Parathyroid adenoma (tissue), 2 donors: ENCODE measurements around the gene NNT.

Experiments used
- H2AFZ ChIP-seq: fragments of 300-600 bp; sonication (generic); one replicate; pipeline ENCODE4 v1.7.0; 2017; ENCODE audit warnings: antibody characterized with exemption, mild to moderate bottlenecking
- H3K27ac ChIP-seq: fragments of 300-600 bp; sonication (generic); one replicate; pipeline ENCODE4 v1.7.0; 2017
- H3K27me3 ChIP-seq: fragments of 300-600 bp; sonication (generic); one replicate; pipeline ENCODE4 v1.7.0; 2017; ENCODE audit warnings: low read length; ENCODE audit not compliant: control insufficient read depth, insufficient read depth
- H3K36me3 ChIP-seq: fragments of 300-600 bp; sonication (generic); one replicate; pipeline ENCODE4 v1.7.0; 2017; ENCODE audit warnings: low read length; ENCODE audit not compliant: control insufficient read depth, insufficient read depth
- H3K4me1 ChIP-seq: fragments of 300-600 bp; sonication (generic); one replicate; pipeline ENCODE4 v1.7.0; 2017; ENCODE audit warnings: control low read depth
- H3K4me2 ChIP-seq: fragments of 300-600 bp; sonication (generic); one replicate; pipeline ENCODE4 v1.7.0; 2017; ENCODE audit warnings: low read length
- H3K4me3 ChIP-seq: fragments of 300-600 bp; sonication (generic); one replicate; pipeline ENCODE4 v1.7.0; 2017; ENCODE audit warnings: low read depth, low read length
- H3K79me2 ChIP-seq: fragments of 300-600 bp; sonication (generic); one replicate; pipeline ENCODE4 v1.7.0; 2017; ENCODE audit warnings: control low read depth
- H3K9ac ChIP-seq: fragments of 300-600 bp; sonication (generic); one replicate; pipeline ENCODE4 v1.7.0; 2017; ENCODE audit warnings: mild to moderate bottlenecking
- H3K9me3 ChIP-seq: fragments of 300-600 bp; sonication (generic); one replicate; pipeline ENCODE4 v1.7.0; 2017; ENCODE audit warnings: low read length; ENCODE audit not compliant: control insufficient read depth
- TF ChIP-seq, protein P1 (sequence below): fragments of 300-600 bp; sonication (generic); IDR thresholded peaks from one replicate; pipeline ENCODE4 v1.7.0; 2017; ENCODE audit warnings: antibody characterized with exemption, mild to moderate bottlenecking
- donor health status: primary hyperparathyroidism.

NNT gene

DNA sequence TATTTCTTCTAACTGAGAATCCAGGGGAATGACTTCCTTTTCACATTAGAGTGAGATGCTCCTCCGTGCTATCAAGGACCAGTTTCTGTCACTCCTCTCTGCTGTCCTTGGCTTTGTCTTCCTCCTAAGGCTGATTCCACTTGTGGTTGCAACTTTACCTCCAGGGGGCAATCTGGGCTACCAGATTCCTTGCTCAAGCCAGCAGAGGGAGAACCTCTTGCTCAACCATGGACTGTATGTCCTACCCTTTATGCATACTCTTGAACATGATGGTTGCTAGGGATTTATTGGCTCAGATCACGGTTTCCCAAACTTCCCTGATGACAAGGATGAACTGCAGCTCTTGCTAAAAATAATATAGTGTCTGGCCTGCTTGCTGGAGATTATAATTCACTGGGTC, 24.0 kb downstream of the NNT start:
- Histone ChIP-seq H3K36me3 (no peaks in the 10 kb centered on the region), H3K4me2 (no peak overlapping the region), H2AFZ (no peak overlapping the region), H3K4me3 (no peak overlapping the region), H3K79me2 (peaks cover 3% of the 10 kb centered on the region), H3K4me1 (no peaks in the 10 kb centered on the region), H3K9me3 (no peaks in the 10 kb centered on the region), H3K27ac (no peak overlapping the region), H3K27me3 (no peaks in the 10 kb centered on the region), H3K9ac (no peak overlapping the region)
- TF ChIP-seq, protein P1, sequence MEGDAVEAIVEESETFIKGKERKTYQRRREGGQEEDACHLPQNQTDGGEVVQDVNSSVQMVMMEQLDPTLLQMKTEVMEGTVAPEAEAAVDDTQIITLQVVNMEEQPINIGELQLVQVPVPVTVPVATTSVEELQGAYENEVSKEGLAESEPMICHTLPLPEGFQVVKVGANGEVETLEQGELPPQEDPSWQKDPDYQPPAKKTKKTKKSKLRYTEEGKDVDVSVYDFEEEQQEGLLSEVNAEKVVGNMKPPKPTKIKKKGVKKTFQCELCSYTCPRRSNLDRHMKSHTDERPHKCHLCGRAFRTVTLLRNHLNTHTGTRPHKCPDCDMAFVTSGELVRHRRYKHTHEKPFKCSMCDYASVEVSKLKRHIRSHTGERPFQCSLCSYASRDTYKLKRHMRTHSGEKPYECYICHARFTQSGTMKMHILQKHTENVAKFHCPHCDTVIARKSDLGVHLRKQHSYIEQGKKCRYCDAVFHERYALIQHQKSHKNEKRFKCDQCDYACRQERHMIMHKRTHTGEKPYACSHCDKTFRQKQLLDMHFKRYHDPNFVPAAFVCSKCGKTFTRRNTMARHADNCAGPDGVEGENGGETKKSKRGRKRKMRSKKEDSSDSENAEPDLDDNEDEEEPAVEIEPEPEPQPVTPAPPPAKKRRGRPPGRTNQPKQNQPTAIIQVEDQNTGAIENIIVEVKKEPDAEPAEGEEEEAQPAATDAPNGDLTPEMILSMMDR, result peak; percentile 46

DNA sequence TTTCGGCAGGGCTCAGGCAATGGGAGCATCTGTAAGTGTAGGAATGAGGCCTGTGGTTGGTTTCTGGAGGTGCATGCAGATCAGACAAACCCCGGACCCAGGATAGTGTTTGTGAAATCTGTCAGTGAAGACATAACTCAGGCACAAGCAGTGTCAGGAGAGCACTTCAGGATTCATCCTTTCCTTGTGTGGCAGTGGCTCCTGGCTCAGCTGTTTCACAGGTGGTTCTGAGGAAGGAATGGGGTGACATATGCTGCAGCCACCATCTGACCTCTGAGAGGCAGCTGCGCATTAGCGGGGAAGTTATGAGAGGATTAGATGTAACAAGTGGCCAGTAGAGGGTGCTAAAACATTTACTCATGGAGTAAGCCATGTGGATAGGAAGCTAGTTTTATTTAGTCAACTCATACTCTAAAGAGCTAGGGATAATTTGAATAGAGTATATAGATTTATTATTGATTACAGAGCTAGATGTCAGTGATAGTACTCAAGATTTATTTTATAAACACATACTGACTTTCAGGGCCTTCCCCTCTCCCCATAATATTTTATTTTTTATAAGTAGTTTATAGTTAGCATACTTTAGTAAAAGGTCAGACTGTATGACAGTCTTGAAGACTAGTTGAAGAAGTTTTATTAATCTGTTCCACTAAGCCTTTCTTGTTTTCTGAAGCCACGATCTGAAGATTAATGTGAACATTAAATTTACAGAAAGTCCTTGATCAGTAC, 28.4 kb downstream of the NNT start:
- Histone ChIP-seq H3K9me3 (no peaks in the 10 kb centered on the region), H3K4me1 (no peaks in the 10 kb centered on the region), H3K36me3 (no peaks in the 10 kb centered on the region), H3K27me3 (no peaks in the 10 kb centered on the region), H3K4me3 (no peak overlapping the region), H3K79me2 (peaks cover 13% of the 10 kb centered on the region), H2AFZ (no peak overlapping the region), H3K4me2 (no peak overlapping the region), H3K9ac (no peak overlapping the region), H3K27ac (no peak overlapping the region)
- TF ChIP-seq, protein P1, result peak; percentile 61

GRCh38 chr5:43634621-43635020, 31.6 kb downstream of the NNT start:
- Histone ChIP-seq H3K4me2 (no peak overlapping the region), H3K4me1 (no peaks in the 10 kb centered on the region), H3K27me3 (no peaks in the 10 kb centered on the region), H3K4me3 (no peak overlapping the region), H3K27ac (no peak overlapping the region), H3K79me2 (peaks cover 10% of the 10 kb centered on the region), H3K36me3 (no peaks in the 10 kb centered on the region), H3K9me3 (no peaks in the 10 kb centered on the region), H3K9ac (no peak overlapping the region), H2AFZ (no peak overlapping the region)
- TF ChIP-seq, protein P1, result no peak

DNA sequence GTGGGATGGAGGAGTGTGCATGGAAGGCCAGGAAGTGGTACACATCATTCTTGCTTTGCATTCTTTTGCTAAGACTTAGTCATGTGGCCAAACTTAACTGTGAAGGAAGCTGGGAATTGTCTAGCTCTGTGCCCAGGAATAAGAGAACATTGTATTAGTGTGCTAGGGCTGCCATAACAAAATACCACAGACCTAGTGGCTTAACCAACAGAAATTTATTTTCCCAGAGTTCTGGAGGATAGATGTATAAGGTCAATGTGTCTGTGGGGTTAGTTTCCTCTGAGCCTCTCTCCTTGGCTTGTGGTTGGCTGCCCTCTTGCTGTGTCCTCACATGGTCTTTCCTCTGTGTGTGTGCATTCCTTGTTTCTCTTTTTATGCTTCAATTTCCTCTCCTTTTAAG, 32.4 kb downstream of the NNT start:
- Histone ChIP-seq H3K27me3 (no peaks in the 10 kb centered on the region), H3K9me3 (no peaks in the 10 kb centered on the region), H3K79me2 (peaks cover 10% of the 10 kb centered on the region), H3K4me1 (no peaks in the 10 kb centered on the region), H3K36me3 (no peaks in the 10 kb centered on the region), H2AFZ (no peak overlapping the region), H3K27ac (no peak overlapping the region), H3K4me3 (no peak overlapping the region), H3K9ac (no peak overlapping the region), H3K4me2 (no peak overlapping the region)
- TF ChIP-seq, protein P1, result no peak

GRCh38 chr5:43636076-43636475, 33.1 kb downstream of the NNT start:
- TF ChIP-seq, protein P1, result no peak
- no peak overlapping the region for H2AFZ ChIP-seq
- no peaks in the 10 kb centered on the region for H3K9me3 ChIP-seq
- H3K27ac ChIP-seq, result no peak overlapping the region
- peaks cover 10% of the 10 kb centered on the region for H3K79me2 ChIP-seq
- H3K4me3 ChIP-seq, result no peak overlapping the region
- H3K9ac ChIP-seq, result no peak overlapping the region
- H3K27me3 ChIP-seq, result no peaks in the 10 kb centered on the region
- H3K36me3 ChIP-seq, result no peaks in the 10 kb centered on the region
- no peak overlapping the region for H3K4me2 ChIP-seq
- no peaks in the 10 kb centered on the region for H3K4me1 ChIP-seq
